SK-N-SH (cell line): ENCODE results near the gene CYP2S1.

Experiments used
- CTCF ChIP-seq: fragments of 200-600 bp; sonication (generic); IDR thresholded peaks from 2 replicates; pipeline ENCODE4 v1.6.1; 2017; ENCODE audit warnings: antibody characterized with exemption, mild to moderate bottlenecking, moderate library complexity
- EZH2phosphoT487 ChIP-seq: fragments of 200-600 bp; sonication (generic); IDR thresholded peaks from 2 replicates; pipeline ENCODE4 v1.6.1; 2017; ENCODE audit warnings: low read depth, mixed run types, mild to moderate bottlenecking, antibody characterized with exemption, moderate library complexity, borderline replicate concordance
- RXRA ChIP-seq: IDR thresholded peaks from 2 replicates; pipeline ENCODE4 v1.4.0; 2012; ENCODE audit warnings: low read depth, mild to moderate bottlenecking, borderline replicate concordance

- TF ChIP-seq CTCF (no peak), EZH2phosphoT487 (no peak), RXRA (no peak)
Observed at GRCh38 chr19:41239961-41240574, 47.0 kb downstream of the CYP2S1 start.
